Panc1 (cell line): ENCODE results near the gene CCNB1IP1. TPM values are rescaled to one million over a fixed set of nuclear protein-coding genes. Genes with fewer than 3 reads are reported as not detected.
"Not testable (repeated sequence)": the region's sequence is repeated elsewhere in the genome, so short reads cannot be mapped to it uniquely, and the experiment has no call there.

Source experiments
- ATAC-seq: fragments of 200-7000 bp; cut with Tn5 transposase; 2 replicates; pipeline ENCODE4 v1.9.1; 2020; ENCODE audit warnings: mild to moderate bottlenecking, moderate library complexity
- BruUV-seq: library from RNA; stranded (reverse); fragments of 400-500 nt; replicated peaks from 2 replicates; lab custom pipeline; 2021; lab: Mats Ljungman, UMichigan
- CTCF ChIA-PET: fragments of 300-600 bp; sonication (Branson Sonifier 250); formaldehyde crosslinking; loops from one replicate; lab custom pipeline; 2022; ENCODE audit warnings: antibody characterized with exemption; lab: Charles Lee
- POLR2A ChIA-PET: fragments of 300-600 bp; sonication (Branson Sonifier 250); formaldehyde crosslinking; loops from one replicate; lab custom pipeline; 2022; ENCODE audit warnings: antibody characterized with exemption; lab: Charles Lee
- DNase-seq: peaks from one replicate; pipeline ENCODE4 v3.0.0-alpha.2; 2010; ENCODE audit warnings: low read depth, low spot score
- H3K27ac ChIP-seq: 2 replicates; pipeline ENCODE4 v1.5.1; 2011; ENCODE audit warnings: mild to moderate bottlenecking, low read length, inconsistent platforms
- H3K27me3 ChIP-seq: fragments of 200-500 bp; sonication (Bioruptor generic); 2 replicates; pipeline ENCODE4 v1.6.0; 2014; ENCODE audit warnings: low read length, inconsistent platforms; ENCODE audit not compliant: control insufficient read depth, insufficient read depth
- H3K36me3 ChIP-seq: fragments of 200-500 bp; sonication (Bioruptor generic); 2 replicates; pipeline ENCODE4 v1.5.1; 2014; ENCODE audit warnings: inconsistent platforms, mild to moderate bottlenecking, low read length, moderate library complexity; ENCODE audit not compliant: control insufficient read depth, insufficient read depth
- H3K4me1 ChIP-seq: 2 replicates; pipeline ENCODE4 v1.5.1; 2011; ENCODE audit warnings: inconsistent platforms, mild to moderate bottlenecking, low read length, moderate library complexity; ENCODE audit not compliant: control insufficient read depth, insufficient read depth
- H3K4me3 ChIP-seq, 2 experiments: 2 replicates each; pipeline ENCODE4 v1.5.1; 2011 to 2012; ENCODE audit warnings: low read depth in 2 of 2, low read length in 2 of 2, mild to moderate bottlenecking in 2 of 2, inconsistent platforms in 1 of 2, moderate library complexity in 1 of 2
- H3K9me3 ChIP-seq: fragments of 200-500 bp; sonication (Bioruptor generic); 2 replicates; pipeline ENCODE4 v1.5.1; 2014; ENCODE audit warnings: low read depth, mild to moderate bottlenecking, inconsistent platforms, low read length, moderate library complexity; ENCODE audit not compliant: control insufficient read depth, insufficient read depth
- CTCF ChIP-seq: fragments of 450-650 bp; IDR thresholded peaks from 2 replicates; pipeline ENCODE4 v1.5.1; 2017; ENCODE audit warnings: mild to moderate bottlenecking
- POLR2AphosphoS5 ChIP-seq: IDR thresholded peaks from 2 replicates; pipeline ENCODE4 v1.6.1; 2012; ENCODE audit warnings: mild to moderate bottlenecking, low read depth, low read length, moderate library complexity
- REST ChIP-seq, 2 experiments: IDR thresholded peaks; 2 replicates each; pipeline ENCODE4 v1.6.1; 2011 to 2012; ENCODE audit warnings: low read depth in 2 of 2, control low read depth in 1 of 2, low read length in 1 of 2, mild to moderate bottlenecking in 1 of 2, moderate library complexity in 1 of 2; ENCODE audit not compliant: insufficient read depth in 1 of 2
- SIN3A ChIP-seq: IDR thresholded peaks from 2 replicates; pipeline ENCODE4 v1.6.1; 2012; ENCODE audit warnings: low read depth, mild to moderate bottlenecking, low read length, moderate library complexity, borderline replicate concordance; ENCODE audit not compliant: insufficient read depth
- TCF7L2 ChIP-seq: IDR thresholded peaks from 2 replicates; pipeline ENCODE4 v1.6.1; 2011; ENCODE audit warnings: mild to moderate bottlenecking, low read depth, low read length, inconsistent platforms
- in situ Hi-C: cut with HindIII; loops from 2 replicates; pipeline ENCODE4 v1.10.0; 2016; ENCODE audit warnings: low sequenced_read_pairs, low pct_unique_long_range_greater_than_20kb
- intact Hi-C: fragments of 100-400 bp; cut with micrococcal nuclease; formaldehyde crosslinking; loops from one replicate; pipeline ENCODE4 v1.10.0; 2022; ENCODE audit not compliant: unreplicated experiment
- total RNA-seq: library from RNA; stranded (reverse); gene quantifications from one replicate; pipeline ENCODE4 v1.2.1, GENCODE V29; 2021; ENCODE audit not compliant: unreplicated experiment

Gene CCNB1IP1
- total RNA-seq, 1 experiment from 2014 or later = 20.3 TPM

DNA sequence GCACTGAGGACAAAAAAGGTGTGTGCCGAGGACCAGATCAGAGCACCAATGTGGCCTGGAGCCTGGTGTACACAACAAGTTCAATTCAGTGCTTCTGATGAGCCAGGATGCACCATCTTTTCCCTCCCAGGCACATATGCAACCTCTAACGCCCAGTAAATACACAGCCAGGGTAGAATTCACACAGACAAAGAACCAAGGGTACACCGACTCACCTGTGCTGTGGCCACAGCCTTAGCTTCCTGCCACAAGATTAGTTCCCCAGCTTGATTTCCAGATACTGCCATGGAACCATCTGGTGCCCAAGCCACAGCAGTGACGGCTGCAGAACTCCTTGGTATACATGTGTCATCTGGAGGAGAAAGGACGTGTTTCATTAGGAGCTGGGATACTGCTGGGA lies 39.7 kb upstream of the CCNB1IP1 start:
- ChIA-PET CTCF (no interaction called here), POLR2A (interaction anchor here (1.0 kb wide), 1 partner anchor 30 kb away, joined by 3 read pairs; the partner anchor contains the start of gene PARP2)
- BruUV-seq = no TSS peak
- no peak for DNase-seq
- in situ Hi-C loops = no loop called here
- intact Hi-C loops = no loop called here
- Histone ChIP-seq H3K27me3 (no peaks in the 10 kb centered on the region), H3K27ac (no peak overlapping the region), H3K4me1 (no peaks in the 10 kb centered on the region), H3K9me3 (no peaks in the 10 kb centered on the region), H3K36me3 (peaks cover 2% of the 10 kb centered on the region; the same call in 1 of the 2 replicates), H3K4me3 (no peak overlapping the region)
- ATAC-seq = no peak
- no peak for TF ChIP-seq SIN3A
- TF ChIP-seq REST (IDR thresholded peaks at IDR 0.05; ENCODE audit: insufficient read depth in 1 of 2, low read depth in 2 of 2, low read length in 1 of 2) = no peak
- no peak for TF ChIP-seq POLR2AphosphoS5
- no peak for TF ChIP-seq CTCF
- no peak for TF ChIP-seq TCF7L2

DNA sequence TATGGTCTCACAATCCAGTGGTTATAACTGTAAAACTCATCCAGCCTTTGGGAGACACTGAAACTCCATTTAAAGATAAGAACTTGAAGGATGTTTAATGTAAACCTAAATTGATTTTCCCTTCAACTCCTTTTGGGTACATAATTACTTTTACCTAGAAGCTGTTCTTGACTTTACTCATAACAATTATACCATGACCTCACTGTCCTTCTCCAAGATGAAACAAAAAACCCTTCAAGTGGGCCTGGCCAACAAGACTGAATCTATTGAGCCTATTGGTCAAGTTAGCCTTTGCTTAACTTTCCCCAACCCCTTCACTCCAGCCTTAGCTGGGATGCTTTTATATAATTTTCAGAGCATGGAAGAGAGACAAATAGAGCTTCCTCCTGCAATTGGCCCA lies 32.8 kb upstream of the CCNB1IP1 start:
- peaks cover 2% of the 10 kb centered on the region; the same call in 1 of the 2 replicates for H3K36me3 ChIP-seq
- BruUV-seq = no TSS peak
- no peak overlapping the region for H3K27ac ChIP-seq
- POLR2A ChIA-PET = no interaction called here
- no peaks in the 10 kb centered on the region for H3K9me3 ChIP-seq
- no peak for TF ChIP-seq TCF7L2
- TF ChIP-seq REST (IDR thresholded peaks at IDR 0.05; ENCODE audit: insufficient read depth in 1 of 2, low read depth in 2 of 2, low read length in 1 of 2) = no peak
- TF ChIP-seq CTCF = no peak
- TF ChIP-seq POLR2AphosphoS5 = no peak
- TF ChIP-seq SIN3A = no peak
- CTCF ChIA-PET = no interaction called here
- intact Hi-C loops = no loop called here
- H3K4me1 ChIP-seq = no peaks in the 10 kb centered on the region
- no peaks in the 10 kb centered on the region for H3K27me3 ChIP-seq
- ATAC-seq (no peak), DNase-seq (no peak)
- H3K4me3 ChIP-seq = no peak overlapping the region
- in situ Hi-C loops = no loop called here

GRCh38 chr14:20358474-20358873 lies 25.4 kb upstream of the CCNB1IP1 start:
- in situ Hi-C loops, H3K4me3 ChIP-seq, intact Hi-C loops, DNase-seq, BruUV-seq, H3K27me3 ChIP-seq, H3K9me3 ChIP-seq, CTCF ChIA-PET, POLR2A ChIA-PET, H3K27ac ChIP-seq, ATAC-seq, H3K4me1 ChIP-seq: not testable (repeated sequence)
- H3K36me3 ChIP-seq = peaks cover 17% of the 10 kb centered on the region
